ENCODE measurements around the gene GBP4.

The GBP4 gene

DNA sequence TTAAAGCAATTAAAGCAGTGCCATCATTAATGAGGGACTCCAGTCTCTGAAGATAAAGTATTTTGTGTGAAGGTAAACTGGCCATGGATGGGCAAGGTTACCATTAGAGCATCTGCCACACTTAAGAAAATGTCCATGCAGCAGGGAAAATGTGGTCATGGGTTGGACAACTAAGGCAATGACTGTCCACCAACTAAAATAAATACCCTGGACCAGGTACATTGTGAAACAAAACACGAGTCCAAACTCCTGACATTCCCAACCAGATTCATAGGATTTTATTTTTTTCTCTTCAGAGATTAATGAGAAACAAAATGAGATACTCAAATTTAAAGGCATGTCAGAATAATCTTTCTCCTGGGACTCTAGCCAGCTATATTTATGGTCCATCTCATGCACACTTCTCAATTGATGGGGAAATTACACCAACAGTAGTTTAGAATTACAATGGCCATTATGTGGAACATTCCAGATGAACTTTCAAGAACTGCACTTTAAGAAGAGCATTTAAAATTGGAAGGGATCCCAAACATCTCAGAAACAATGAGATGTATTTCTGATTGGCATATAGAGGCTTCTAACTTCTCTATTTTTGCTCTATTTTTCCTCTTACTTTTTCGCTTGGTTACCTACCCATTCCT is 31.0 kb downstream of the GBP4 start:
- DNase-seq (ENCODE audit: low read depth in 1 of 2, low spot score in 1 of 2): no peak
- no peak for TF ChIP-seq GABPA (IDR thresholded peaks at IDR 0.05; ENCODE audit: low read depth)
- no peak for TF ChIP-seq POLR2AphosphoS5 (IDR thresholded peaks at IDR 0.05; ENCODE audit: low read depth)
- TF ChIP-seq, protein P1, sequence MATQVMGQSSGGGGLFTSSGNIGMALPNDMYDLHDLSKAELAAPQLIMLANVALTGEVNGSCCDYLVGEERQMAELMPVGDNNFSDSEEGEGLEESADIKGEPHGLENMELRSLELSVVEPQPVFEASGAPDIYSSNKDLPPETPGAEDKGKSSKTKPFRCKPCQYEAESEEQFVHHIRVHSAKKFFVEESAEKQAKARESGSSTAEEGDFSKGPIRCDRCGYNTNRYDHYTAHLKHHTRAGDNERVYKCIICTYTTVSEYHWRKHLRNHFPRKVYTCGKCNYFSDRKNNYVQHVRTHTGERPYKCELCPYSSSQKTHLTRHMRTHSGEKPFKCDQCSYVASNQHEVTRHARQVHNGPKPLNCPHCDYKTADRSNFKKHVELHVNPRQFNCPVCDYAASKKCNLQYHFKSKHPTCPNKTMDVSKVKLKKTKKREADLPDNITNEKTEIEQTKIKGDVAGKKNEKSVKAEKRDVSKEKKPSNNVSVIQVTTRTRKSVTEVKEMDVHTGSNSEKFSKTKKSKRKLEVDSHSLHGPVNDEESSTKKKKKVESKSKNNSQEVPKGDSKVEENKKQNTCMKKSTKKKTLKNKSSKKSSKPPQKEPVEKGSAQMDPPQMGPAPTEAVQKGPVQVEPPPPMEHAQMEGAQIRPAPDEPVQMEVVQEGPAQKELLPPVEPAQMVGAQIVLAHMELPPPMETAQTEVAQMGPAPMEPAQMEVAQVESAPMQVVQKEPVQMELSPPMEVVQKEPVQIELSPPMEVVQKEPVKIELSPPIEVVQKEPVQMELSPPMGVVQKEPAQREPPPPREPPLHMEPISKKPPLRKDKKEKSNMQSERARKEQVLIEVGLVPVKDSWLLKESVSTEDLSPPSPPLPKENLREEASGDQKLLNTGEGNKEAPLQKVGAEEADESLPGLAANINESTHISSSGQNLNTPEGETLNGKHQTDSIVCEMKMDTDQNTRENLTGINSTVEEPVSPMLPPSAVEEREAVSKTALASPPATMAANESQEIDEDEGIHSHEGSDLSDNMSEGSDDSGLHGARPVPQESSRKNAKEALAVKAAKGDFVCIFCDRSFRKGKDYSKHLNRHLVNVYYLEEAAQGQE (IDR thresholded peaks at IDR 0.05; ENCODE audit: insufficient replicate concordance, low read depth): no peak
- no peak for TF ChIP-seq SPI1 (IDR thresholded peaks at IDR 0.05; ENCODE audit: borderline replicate concordance, low read depth)
- TF ChIP-seq, protein P2, sequence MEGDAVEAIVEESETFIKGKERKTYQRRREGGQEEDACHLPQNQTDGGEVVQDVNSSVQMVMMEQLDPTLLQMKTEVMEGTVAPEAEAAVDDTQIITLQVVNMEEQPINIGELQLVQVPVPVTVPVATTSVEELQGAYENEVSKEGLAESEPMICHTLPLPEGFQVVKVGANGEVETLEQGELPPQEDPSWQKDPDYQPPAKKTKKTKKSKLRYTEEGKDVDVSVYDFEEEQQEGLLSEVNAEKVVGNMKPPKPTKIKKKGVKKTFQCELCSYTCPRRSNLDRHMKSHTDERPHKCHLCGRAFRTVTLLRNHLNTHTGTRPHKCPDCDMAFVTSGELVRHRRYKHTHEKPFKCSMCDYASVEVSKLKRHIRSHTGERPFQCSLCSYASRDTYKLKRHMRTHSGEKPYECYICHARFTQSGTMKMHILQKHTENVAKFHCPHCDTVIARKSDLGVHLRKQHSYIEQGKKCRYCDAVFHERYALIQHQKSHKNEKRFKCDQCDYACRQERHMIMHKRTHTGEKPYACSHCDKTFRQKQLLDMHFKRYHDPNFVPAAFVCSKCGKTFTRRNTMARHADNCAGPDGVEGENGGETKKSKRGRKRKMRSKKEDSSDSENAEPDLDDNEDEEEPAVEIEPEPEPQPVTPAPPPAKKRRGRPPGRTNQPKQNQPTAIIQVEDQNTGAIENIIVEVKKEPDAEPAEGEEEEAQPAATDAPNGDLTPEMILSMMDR (IDR thresholded peaks at IDR 0.05; ENCODE audit: insufficient read depth, low read length): no peak
- no peak overlapping the region for H3K27ac ChIP-seq (replicated peaks)
- H3K4me3 ChIP-seq (replicated peaks; ENCODE audit: insufficient read depth, low read length): no peak overlapping the region
- H3K27me3 ChIP-seq (ENCODE audit: insufficient read depth, poor library complexity, severe bottlenecking): peaks cover 3% of the 10 kb centered on the region

GRCh38 chr1:89166705-89167104 is 32.0 kb downstream of the GBP4 start:
- no peak for DNase-seq (ENCODE audit: low read depth in 1 of 2, low spot score in 1 of 2)
- Histone ChIP-seq H3K27ac (replicated peaks) (no peak overlapping the region), H3K4me3 (replicated peaks; ENCODE audit: insufficient read depth, low read length) (no peak overlapping the region), H3K27me3 (ENCODE audit: insufficient read depth, poor library complexity, severe bottlenecking) (peaks cover 3% of the 10 kb centered on the region)
- TF ChIP-seq, protein P1 (IDR thresholded peaks at IDR 0.05; ENCODE audit: insufficient replicate concordance, low read depth): no peak
- TF ChIP-seq GABPA (IDR thresholded peaks at IDR 0.05; ENCODE audit: low read depth): no peak
- TF ChIP-seq SPI1 (IDR thresholded peaks at IDR 0.05; ENCODE audit: borderline replicate concordance, low read depth): no peak
- no peak for TF ChIP-seq POLR2AphosphoS5 (IDR thresholded peaks at IDR 0.05; ENCODE audit: low read depth)
- TF ChIP-seq, protein P2 (IDR thresholded peaks at IDR 0.05; ENCODE audit: insufficient read depth, low read length): no peak

DNA sequence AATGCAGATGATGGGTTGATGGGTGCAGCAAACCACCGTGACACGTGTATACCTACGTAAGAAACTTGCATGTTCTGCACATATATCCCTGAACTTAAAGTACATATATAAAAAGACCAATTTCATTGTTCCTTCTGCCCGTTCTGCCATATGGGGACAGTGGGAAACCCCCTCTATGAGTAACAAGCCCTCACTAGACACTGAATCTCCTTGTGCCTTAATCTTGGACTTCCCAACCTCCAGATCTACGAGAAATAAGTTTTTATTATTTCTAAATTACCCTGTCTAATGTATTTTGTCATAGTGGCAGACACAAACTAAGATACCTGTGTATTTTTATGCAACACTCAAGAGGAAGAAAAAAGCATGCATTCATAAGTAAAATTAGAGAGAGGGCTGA is 32.9 kb downstream of the GBP4 start:
- no peak for DNase-seq (ENCODE audit: low read depth in 1 of 2, low spot score in 1 of 2)
- H3K4me3 ChIP-seq (replicated peaks; ENCODE audit: insufficient read depth, low read length): no peak overlapping the region
- no peak overlapping the region for H3K27ac ChIP-seq (replicated peaks)
- H3K27me3 ChIP-seq (ENCODE audit: insufficient read depth, poor library complexity, severe bottlenecking): peaks cover 3% of the 10 kb centered on the region
- TF ChIP-seq, protein P2 (IDR thresholded peaks at IDR 0.05; ENCODE audit: insufficient read depth, low read length): no peak
- no peak for TF ChIP-seq SPI1 (IDR thresholded peaks at IDR 0.05; ENCODE audit: borderline replicate concordance, low read depth)
- no peak for TF ChIP-seq GABPA (IDR thresholded peaks at IDR 0.05; ENCODE audit: low read depth)
- no peak for TF ChIP-seq POLR2AphosphoS5 (IDR thresholded peaks at IDR 0.05; ENCODE audit: low read depth)

DNA sequence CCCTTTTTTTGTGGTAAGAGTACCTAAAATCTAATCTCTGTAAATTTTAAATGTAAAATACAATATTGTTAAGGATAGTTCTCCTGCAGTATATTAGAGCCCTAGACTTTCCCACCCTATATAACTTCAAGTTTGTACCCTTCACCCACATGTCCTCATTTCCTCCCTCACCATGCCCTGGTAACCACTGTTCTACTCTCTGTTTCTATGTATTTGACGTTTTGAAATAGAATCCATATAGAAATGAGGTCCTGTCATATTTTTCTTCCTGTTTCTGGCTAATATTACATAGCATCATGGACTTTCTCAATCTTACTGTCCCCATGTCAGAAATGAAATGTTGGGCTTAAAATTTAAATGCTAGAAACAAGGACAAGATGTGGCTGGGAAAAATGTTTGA is 47.7 kb downstream of the GBP4 start:
- Histone ChIP-seq H3K4me3 (replicated peaks; ENCODE audit: insufficient read depth, low read length) (no peak overlapping the region), H3K27ac (replicated peaks) (no peak overlapping the region), H3K27me3 (ENCODE audit: insufficient read depth, poor library complexity, severe bottlenecking) (no peaks in the 10 kb centered on the region)
- TF ChIP-seq, protein P2 (IDR thresholded peaks at IDR 0.05; ENCODE audit: insufficient read depth, low read length): no peak
- TF ChIP-seq GABPA (IDR thresholded peaks at IDR 0.05; ENCODE audit: low read depth): no peak
- TF ChIP-seq, protein P1 (IDR thresholded peaks at IDR 0.05; ENCODE audit: insufficient replicate concordance, low read depth): no peak
- TF ChIP-seq POLR2AphosphoS5 (IDR thresholded peaks at IDR 0.05; ENCODE audit: low read depth): no peak
- no peak for TF ChIP-seq SPI1 (IDR thresholded peaks at IDR 0.05; ENCODE audit: borderline replicate concordance, low read depth)
- no peak for DNase-seq (ENCODE audit: low read depth in 1 of 2, low spot score in 1 of 2)
